PFSK-1 (cell line): ENCODE results near the gene KCNMA1.

Source experiments
- POLR2AphosphoS5 ChIP-seq: IDR thresholded peaks from 2 replicates; pipeline ENCODE4 v1.6.1; 2012; ENCODE audit warnings: low read depth, mild to moderate bottlenecking, control low read depth, low read length, moderate library complexity
- REST ChIP-seq, 2 experiments: IDR thresholded peaks; 2 replicates each; pipeline versions ENCODE4 v1.6.1 to v1.8.0; 2011 to 2012; ENCODE audit warnings: low read depth in 2 of 2, low read length in 2 of 2, control low read depth in 1 of 2, inconsistent platforms in 1 of 2, mild to moderate bottlenecking in 1 of 2, moderate library complexity in 1 of 2; ENCODE audit not compliant: insufficient read depth in 1 of 2
- SIN3A ChIP-seq: IDR thresholded peaks from 2 replicates; pipeline ENCODE4 v1.6.1; 2012; ENCODE audit warnings: mild to moderate bottlenecking, low read length, moderate library complexity, borderline replicate concordance; ENCODE audit not compliant: insufficient read depth
- TAF1 ChIP-seq: IDR thresholded peaks from 2 replicates; pipeline ENCODE4 v1.6.1; 2012; ENCODE audit warnings: low read length, control low read depth, borderline replicate concordance; ENCODE audit not compliant: insufficient read depth

- TF ChIP-seq REST (IDR thresholded peaks at IDR 0.05; ENCODE audit: insufficient read depth in 1 of 2, low read depth in 2 of 2, low read length in 2 of 2): 0 out of 4 replicates have a peak, but pooled peaks of 1 of the 2 experiments have one; percentile 24
- no peak for TF ChIP-seq TAF1
- no peak for TF ChIP-seq POLR2AphosphoS5
- TF ChIP-seq SIN3A: no peak
Measured at GRCh38 chr10:77245953-77246352, 391.7 kb downstream of the KCNMA1 start.
